NCI-H526 (cell line): ENCODE results near the gene MAP2K6.
A peak's percentile ranks its signal among the peaks of the same experiment; 100 is the strongest.

ENCODE experiments used
- DNase-seq, 2 experiments: peaks; one replicate each; lab custom pipeline; 2025; lab: John Stamatoyannopoulos, UW

Gene MAP2K6

GRCh38 chr17:69492410-69493071 lies 78.0 kb downstream of the MAP2K6 start:
- no peak for DNase-seq

GRCh38 chr17:69495787-69496186 lies 81.3 kb downstream of the MAP2K6 start:
- DNase-seq, result no peak

- DNase-seq, result no peak
Observed at GRCh38 chr17:69497161-69497560, 82.7 kb downstream of the MAP2K6 start.

GRCh38 chr17:69499318-69499717 lies 84.8 kb downstream of the MAP2K6 start:
- no peak for DNase-seq

- peak; percentile 5 to 44 for DNase-seq
Observed at GRCh38 chr17:69500911-69501429, 86.5 kb downstream of the MAP2K6 start.

GRCh38 chr17:69501591-69502468 lies 87.3 kb downstream of the MAP2K6 start:
- DNase-seq, result peak in 1 of 2 experiments; percentile 10

- DNase-seq, result no peak
Observed at GRCh38 chr17:69503711-69504110, 89.2 kb downstream of the MAP2K6 start.

- DNase-seq, result no peak
Observed at GRCh38 chr17:69505740-69506139, 91.2 kb downstream of the MAP2K6 start.

- DNase-seq, result peak in 1 of 2 experiments; percentile 1
Observed at GRCh38 chr17:69506489-69506888, 92.0 kb downstream of the MAP2K6 start.

GRCh38 chr17:69508814-69509213 lies 94.3 kb downstream of the MAP2K6 start:
- no peak for DNase-seq

GRCh38 chr17:69511250-69511649 lies 96.8 kb downstream of the MAP2K6 start:
- DNase-seq, result no peak

- DNase-seq, result no peak
Observed at GRCh38 chr17:69512946-69513345, 98.4 kb downstream of the MAP2K6 start.

GRCh38 chr17:69516225-69516624 lies 101.7 kb downstream of the MAP2K6 start:
- DNase-seq, result no peak

- peak; percentile 76 to 80 for DNase-seq
Observed at GRCh38 chr17:69516911-69517310, 102.4 kb downstream of the MAP2K6 start.

GRCh38 chr17:69518951-69519350 lies 104.5 kb downstream of the MAP2K6 start:
- DNase-seq, result no peak

GRCh38 chr17:69523244-69523861 lies 108.9 kb downstream of the MAP2K6 start:
- DNase-seq, result peak; percentile 31 to 57

- peak in 1 of 2 experiments; percentile 14 for DNase-seq
Observed at GRCh38 chr17:69524854-69525253, 110.4 kb downstream of the MAP2K6 start.

GRCh38 chr17:69525920-69526841 lies 111.7 kb downstream of the MAP2K6 start:
- peak; percentile 52 to 75 for DNase-seq

- no peak for DNase-seq
Observed at GRCh38 chr17:69528035-69528434, 113.5 kb downstream of the MAP2K6 start.

- DNase-seq, result no peak
Observed at GRCh38 chr17:69533481-69534234, 119.2 kb downstream of the MAP2K6 start.

GRCh38 chr17:69534235-69534621 lies 119.7 kb downstream of the MAP2K6 start:
- DNase-seq, result no peak
